HFF-Myc (cell line): Measurements from ENCODE around the gene MIPOL1.
"Not testable (repeated sequence)": the region's sequence is repeated elsewhere in the genome, so short reads cannot be mapped to it uniquely, and the experiment has no call there.

Experiments used
- DNase-seq: peaks from one replicate; pipeline ENCODE4 v3.0.0-alpha.2; 2011; ENCODE audit warnings: low read depth; ENCODE audit errors: extremely low read depth
- H3K4me3 ChIP-seq: replicated peaks from 2 replicates; pipeline ENCODE4 v1.5.1; 2011; ENCODE audit warnings: low read depth, mild to moderate bottlenecking, control low read depth, low read length
- CTCF ChIP-seq: IDR thresholded peaks from 2 replicates; pipeline ENCODE4 v1.5.1; 2012; ENCODE audit warnings: mild to moderate bottlenecking, low read depth, low read length, control low read depth; ENCODE audit errors: missing control alignments

MIPOL1 gene

GRCh38 chr14:37452323-37452722, 254.6 kb downstream of the MIPOL1 start:
- no peak for TF ChIP-seq CTCF
- no peak overlapping the region for H3K4me3 ChIP-seq
- no peak for DNase-seq

DNA sequence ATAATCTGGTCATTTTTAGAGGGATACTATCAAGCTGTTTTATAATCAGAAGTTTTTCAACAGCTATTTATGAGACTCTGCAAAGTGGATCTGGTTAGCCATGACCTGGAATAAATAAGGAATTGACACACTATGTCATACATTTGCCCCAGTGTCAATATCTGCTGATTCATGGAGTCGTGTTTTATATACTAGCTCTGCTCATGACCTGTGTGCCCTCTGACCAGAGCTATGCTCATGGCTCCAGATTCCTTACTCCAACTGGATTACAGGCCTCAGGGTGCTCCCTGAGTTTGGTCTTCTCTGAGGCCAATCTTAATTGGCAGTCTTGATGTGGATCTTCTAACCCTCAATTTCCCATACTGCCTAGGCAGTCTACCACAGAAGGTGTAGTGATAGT, 256.2 kb downstream of the MIPOL1 start:
- no peak for DNase-seq
- TF ChIP-seq CTCF: no peak
- H3K4me3 ChIP-seq: no peak overlapping the region

- TF ChIP-seq CTCF: no peak
- DNase-seq: no peak
- H3K4me3 ChIP-seq: no peak overlapping the region
Observed at GRCh38 chr14:37457334-37457733, 259.6 kb downstream of the MIPOL1 start.

- not testable (repeated sequence) for H3K4me3 ChIP-seq, DNase-seq
Observed at GRCh38 chr14:37462426-37462825, 264.7 kb downstream of the MIPOL1 start.

GRCh38 chr14:37464192-37464858, 266.6 kb downstream of the MIPOL1 start:
- TF ChIP-seq CTCF: no peak
- no peak overlapping the region for H3K4me3 ChIP-seq
- DNase-seq: no peak

- TF ChIP-seq CTCF: no peak
- no peak overlapping the region for H3K4me3 ChIP-seq
- no peak for DNase-seq
Observed at GRCh38 chr14:37466003-37466622, 268.4 kb downstream of the MIPOL1 start.

DNA sequence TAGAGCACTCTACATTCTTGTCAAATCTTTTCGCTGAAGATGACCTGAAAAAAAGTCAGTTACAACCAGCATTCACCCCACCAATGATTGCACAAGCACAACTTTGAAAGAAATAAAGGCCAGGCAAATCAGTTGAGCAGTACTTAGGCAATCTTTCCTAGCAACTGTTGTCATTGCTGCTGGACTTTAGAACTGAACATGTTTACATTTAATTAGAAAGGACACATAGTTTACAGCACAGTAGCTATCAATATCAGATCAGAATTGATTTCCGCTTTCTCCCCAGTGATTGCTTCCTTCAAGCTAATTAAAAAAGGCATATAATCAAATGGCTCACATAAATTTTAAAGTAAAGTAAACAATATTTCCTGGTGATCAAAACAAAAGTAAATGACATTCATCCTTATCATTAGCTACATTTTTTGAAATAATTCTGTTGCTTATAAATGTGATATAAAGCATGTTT, 268.9 kb downstream of the MIPOL1 start:
- DNase-seq: no peak
- no peak overlapping the region for H3K4me3 ChIP-seq
- no peak for TF ChIP-seq CTCF
